HepG2 (cell line): ENCODE results near the gene ZNF860. TPM values are rescaled to one million over a fixed set of nuclear protein-coding genes. Genes with fewer than 3 reads are reported as not detected.

ENCODE experiments used
- ATAC-seq: fragments of 200-7000 bp; cut with Tn5 transposase; 3 replicates; pipeline ENCODE4 v1.9.1; 2020; ENCODE audit warnings: mild to moderate bottlenecking, moderate library complexity
- BruUV-seq: library from RNA; stranded (reverse); fragments of 400-500 nt; replicated peaks from 2 replicates; lab custom pipeline; 2021; lab: Mats Ljungman, UMichigan
- CTCF ChIA-PET: fragments of 300-600 bp; formaldehyde crosslinking; extraction: SDS; loops from one replicate; lab custom pipeline; 2021; ENCODE audit warnings: low total read pairs, inconsistent platforms, low intra/inter-chr PET ratio; lab: Yijun Ruan, JAX
- POLR2A ChIA-PET: fragments of 350-600 bp; sonication (Branson Sonifier 250); formaldehyde crosslinking; loops from one replicate; lab custom pipeline; 2020; ENCODE audit warnings: antibody characterized with exemption, inconsistent platforms; lab: Yijun Ruan, JAX
- DNase-seq: peaks from one replicate; pipeline ENCODE4 v3.0.0-alpha.2; 2015; ENCODE audit warnings: low spot score
- FAIRE-seq: peaks from 3 replicates; lab custom pipeline; 2011; peaks lifted over from hg19 to GRCh38; lab: Jason Lieb, UNC
- H2AFZ ChIP-seq: one replicate; pipeline ENCODE4 v1.6.1; 2011; ENCODE audit warnings: low read length, inconsistent platforms
- H3K27ac ChIP-seq: fragments of 300-600 bp; 3 replicates; pipeline ENCODE4 v1.8.0; 2011; ENCODE audit warnings: mixed run types, mild to moderate bottlenecking, mixed read lengths, low read length, inconsistent platforms; ENCODE audit not compliant: insufficient read depth; ENCODE audit errors: extremely low read length
- H3K27me3 ChIP-seq, 2 experiments: fragments of 200-600 bp in 1 of 2; 2 replicates in 1 of 2; 3 replicates in 1 of 2; pipeline versions ENCODE4 v1.6.0 to v1.8.0; 2011; ENCODE audit warnings: low read length in 2 of 2, mild to moderate bottlenecking in 2 of 2, moderate library complexity in 2 of 2, inconsistent platforms in 1 of 2; ENCODE audit not compliant: insufficient read depth in 2 of 2, control insufficient read depth in 1 of 2
- H3K36me3 ChIP-seq, 2 experiments: fragments of 200-600 bp in 1 of 2; replicated peaks in 1 of 2; 2 replicates in 1 of 2; 3 replicates in 1 of 2; pipeline versions ENCODE4 v1.5.1 to v1.8.0; 2011; ENCODE audit warnings: low read length in 2 of 2, inconsistent platforms in 1 of 2; ENCODE audit not compliant: insufficient read depth in 2 of 2, control insufficient read depth in 1 of 2
- H3K4me1 ChIP-seq: 2 replicates; pipeline ENCODE4 v1.5.1; 2012; ENCODE audit warnings: low read length, inconsistent platforms; ENCODE audit not compliant: insufficient read depth
- H3K4me2 ChIP-seq: 2 replicates; pipeline ENCODE4 v1.6.0; 2011; ENCODE audit warnings: low read depth, low read length, inconsistent platforms
- H3K4me3 ChIP-seq, 3 experiments: fragments of 200-600 bp in 1 of 3; sonication (generic), shearing (Covaris generic) in 1 of 3; replicated peaks in 1 of 3; 2 replicates each; pipeline ENCODE4 v1.5.1; 2011 to 2016; ENCODE audit warnings: low read length in 3 of 3, inconsistent platforms in 2 of 3, low read depth in 2 of 3, mild to moderate bottlenecking in 2 of 3, control low read depth in 1 of 3, mixed read lengths in 1 of 3; ENCODE audit not compliant: insufficient read depth in 1 of 3
- H3K79me2 ChIP-seq: one replicate; pipeline ENCODE4 v1.6.1; 2011; ENCODE audit warnings: low read length, inconsistent platforms; ENCODE audit not compliant: insufficient read depth
- H3K9ac ChIP-seq: 2 replicates; pipeline ENCODE4 v1.6.0; 2011; ENCODE audit warnings: mild to moderate bottlenecking, low read depth, low read length, inconsistent platforms; ENCODE audit not compliant: insufficient read depth
- H3K9me3 ChIP-seq: 2 replicates; pipeline ENCODE4 v1.5.1; 2012; ENCODE audit warnings: mild to moderate bottlenecking, low read length
- H4K20me1 ChIP-seq: 2 replicates; pipeline ENCODE4 v1.6.0; 2011; ENCODE audit warnings: inconsistent platforms, mild to moderate bottlenecking, low read length, moderate library complexity; ENCODE audit not compliant: insufficient read depth
- ELF4 ChIP-seq: sonication (generic); formaldehyde crosslinking; IDR thresholded peaks from 2 replicates; pipeline ENCODE4 v1.5.0; 2020; ENCODE audit warnings: missing genetic modification reagents, mild to moderate bottlenecking, moderate library complexity, borderline replicate concordance
- GABPB1 ChIP-seq: IDR thresholded peaks from 2 replicates; pipeline ENCODE4 v1.6.1; 2016; ENCODE audit warnings: mild to moderate bottlenecking, missing genetic modification reagents, moderate library complexity, missing compliant biosample characterization
- MXD1 ChIP-seq: sonication (generic); formaldehyde crosslinking; IDR thresholded peaks from 2 replicates; pipeline ENCODE4 v1.4.0; 2020; ENCODE audit warnings: mild to moderate bottlenecking, missing genetic modification reagents
- NRL ChIP-seq: sonication (generic); formaldehyde crosslinking; IDR thresholded peaks from 2 replicates; pipeline ENCODE4 v1.5.0; 2020; ENCODE audit warnings: missing genetic modification reagents, mild to moderate bottlenecking, moderate library complexity, borderline replicate concordance
- RAD21 ChIP-seq: fragments of 450-650 bp; formaldehyde crosslinking; IDR thresholded peaks from 2 replicates; pipeline ENCODE4 v1.5.0; 2020; ENCODE audit warnings: mild to moderate bottlenecking
- TCF7L2 ChIP-seq: IDR thresholded peaks from 2 replicates; pipeline ENCODE4 v1.6.1; 2011; ENCODE audit warnings: mild to moderate bottlenecking, low read depth, low read length, moderate library complexity
- ZBTB4 ChIP-seq: sonication (generic); formaldehyde crosslinking; IDR thresholded peaks from 2 replicates; pipeline ENCODE4 v1.4.0; 2020; ENCODE audit warnings: missing genetic modification reagents, mild to moderate bottlenecking, borderline replicate concordance
- ZEB1 ChIP-seq: IDR thresholded peaks from 2 replicates; pipeline ENCODE4 v1.6.1; 2012; ENCODE audit warnings: mild to moderate bottlenecking, low read depth, inconsistent platforms; ENCODE audit not compliant: insufficient replicate concordance
- ZNF562 ChIP-seq: sonication (generic); formaldehyde crosslinking; IDR thresholded peaks from 2 replicates; pipeline ENCODE4 v1.8.0; 2022; ENCODE audit warnings: missing genetic modification reagents, borderline replicate concordance
- WGBS: methylation state at CpG from one replicate; pipeline ENCODE4 v1.1.6; 2017; ENCODE audit warnings: low lambda C conversion rate; 5-methylcytosine and 5-hydroxymethylcytosine counted together
- in situ Hi-C: cut with HindIII; loops from 2 replicates; pipeline ENCODE4 v1.10.0; 2017; ENCODE audit warnings: low pct_unique_long_range_greater_than_20kb; ENCODE audit not compliant: extremely low pct_ligation_motif_present
- intact Hi-C: fragments of 100-400 bp; cut with micrococcal nuclease; formaldehyde crosslinking; loops from one replicate; pipeline ENCODE4 v1.10.0; 2022; ENCODE audit not compliant: unreplicated experiment
- polyA plus RNA-seq, 8 experiments: library from polyadenylated mRNA; depleted of rRNA in 3 of 8; stranded (reverse) in 7 of 8; unstranded in 1 of 8; fragments of >200 nt; fragmentation: Illumina TruSeq in 4 of 8; extraction: Trizol in 4 of 8; gene quantifications; 2 replicates each; pipeline versions ENCODE4 v1.2.1 to v1.2.3, GENCODE V29; 2011 to 2016; ENCODE audit warnings: low read depth in 4 of 8, missing spikeins in 1 of 8, mixed read lengths in 1 of 8; ENCODE audit not compliant: insufficient read depth in 1 of 8
- total RNA-seq, 5 experiments: library from RNA; depleted of rRNA; stranded (reverse); fragments of >200 nt; fragmentation: Illumina TruSeq; extraction: Trizol; gene quantifications; 2 replicates each; pipeline ENCODE4 v1.2.3, GENCODE V29; 2016; ENCODE audit warnings: low read depth in 1 of 5
- TF ChIP-seq, protein P1 (sequence below): sonication (generic); IDR thresholded peaks from 2 replicates; pipeline ENCODE4 v1.6.1; 2016; ENCODE audit warnings: low read depth, borderline replicate concordance
- TF ChIP-seq, protein P2 (sequence below): sonication (generic); formaldehyde crosslinking; IDR thresholded peaks from 2 replicates; pipeline ENCODE4 v1.5.0; 2020; ENCODE audit warnings: mild to moderate bottlenecking, missing genetic modification reagents

The ZNF860 gene
- total and polyA plus RNA-seq, 2 of the 13 experiments (the other 11 are each of a cell fraction or from before 2014, with no cell fraction given): 0.55 to 0.73 TPM

DNA sequence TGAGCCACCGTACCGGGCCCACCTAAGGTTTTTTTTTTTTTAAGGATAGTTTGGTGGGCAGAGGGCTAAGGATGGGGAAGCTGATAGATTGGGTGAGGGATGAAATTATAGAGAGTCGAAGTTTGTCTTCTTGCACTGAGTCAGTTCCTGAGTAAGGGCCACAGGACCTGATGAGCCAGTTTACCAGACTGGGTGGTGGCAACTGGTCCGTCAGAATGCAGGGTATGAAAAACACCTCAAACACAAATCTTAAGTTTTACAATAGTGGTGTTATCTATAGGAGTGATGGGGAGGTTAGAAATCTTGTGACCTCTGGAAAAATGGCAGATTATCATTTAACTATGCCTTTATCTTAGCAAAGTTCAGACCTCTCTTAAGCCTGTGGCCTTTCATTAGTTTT is 2.8 kb downstream of the ZNF860 start:
- peaks cover 18% of the 10 kb centered on the region for H3K4me1 ChIP-seq
- DNase-seq (no peak), ATAC-seq (no peak), FAIRE-seq (no peak)
- no peaks in the 10 kb centered on the region for H3K36me3 ChIP-seq
- TF ChIP-seq MXD1 (no peak), TCF7L2 (no peak), NRL (CRISPR knock-in tag) (no peak), RAD21 (CRISPR knock-in tag) (no peak), ZNF562 (CRISPR knock-in tag) (no peak), ZBTB4 (no peak), ZEB1 (no peak), ELF4 (CRISPR knock-in tag) (no peak), GABPB1 (CRISPR knock-in tag) (no peak)
- TF ChIP-seq, protein P1, sequence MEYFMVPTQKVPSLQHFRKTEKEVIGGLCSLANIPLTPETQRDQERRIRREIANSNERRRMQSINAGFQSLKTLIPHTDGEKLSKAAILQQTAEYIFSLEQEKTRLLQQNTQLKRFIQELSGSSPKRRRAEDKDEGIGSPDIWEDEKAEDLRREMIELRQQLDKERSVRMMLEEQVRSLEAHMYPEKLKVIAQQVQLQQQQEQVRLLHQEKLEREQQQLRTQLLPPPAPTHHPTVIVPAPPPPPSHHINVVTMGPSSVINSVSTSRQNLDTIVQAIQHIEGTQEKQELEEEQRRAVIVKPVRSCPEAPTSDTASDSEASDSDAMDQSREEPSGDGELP: no peak
- TF ChIP-seq, protein P2, sequence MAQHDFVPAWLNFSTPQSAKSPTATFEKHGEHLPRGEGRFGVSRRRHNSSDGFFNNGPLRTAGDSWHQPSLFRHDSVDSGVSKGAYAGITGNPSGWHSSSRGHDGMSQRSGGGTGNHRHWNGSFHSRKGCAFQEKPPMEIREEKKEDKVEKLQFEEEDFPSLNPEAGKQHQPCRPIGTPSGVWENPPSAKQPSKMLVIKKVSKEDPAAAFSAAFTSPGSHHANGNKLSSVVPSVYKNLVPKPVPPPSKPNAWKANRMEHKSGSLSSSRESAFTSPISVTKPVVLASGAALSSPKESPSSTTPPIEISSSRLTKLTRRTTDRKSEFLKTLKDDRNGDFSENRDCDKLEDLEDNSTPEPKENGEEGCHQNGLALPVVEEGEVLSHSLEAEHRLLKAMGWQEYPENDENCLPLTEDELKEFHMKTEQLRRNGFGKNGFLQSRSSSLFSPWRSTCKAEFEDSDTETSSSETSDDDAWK (CRISPR knock-in tag): no peak
- no peak overlapping the region for H3K4me2 ChIP-seq
- no peaks in the 10 kb centered on the region; a peak in 1 of 5 replicates for H3K27me3 ChIP-seq
- no peak overlapping the region for H3K27ac ChIP-seq
- intact Hi-C loops (loop anchor here (5.0 kb wide), 1 partner anchor 137 kb away; no protein-coding TSS in a partner anchor), in situ Hi-C loops (no loop called here)
- BruUV-seq: no TSS peak
- ChIA-PET POLR2A (no interaction called here), CTCF (no interaction called here)
- H3K9me3 ChIP-seq: no peaks in the 10 kb centered on the region
- no peak overlapping the region for H3K4me3 ChIP-seq
- H3K79me2 ChIP-seq: peaks cover 5% of the 10 kb centered on the region
- H3K9ac ChIP-seq: no peak overlapping the region
- no peaks in the 10 kb centered on the region for H4K20me1 ChIP-seq
- no peak overlapping the region for H2AFZ ChIP-seq
- WGBS: 95% methylated on average over 4 of the region's 4 CpGs
